ENCODE measurements around the gene RPL38.
A peak's percentile ranks its signal among the peaks of the same experiment; 100 is the strongest.

Gene RPL38

DNA sequence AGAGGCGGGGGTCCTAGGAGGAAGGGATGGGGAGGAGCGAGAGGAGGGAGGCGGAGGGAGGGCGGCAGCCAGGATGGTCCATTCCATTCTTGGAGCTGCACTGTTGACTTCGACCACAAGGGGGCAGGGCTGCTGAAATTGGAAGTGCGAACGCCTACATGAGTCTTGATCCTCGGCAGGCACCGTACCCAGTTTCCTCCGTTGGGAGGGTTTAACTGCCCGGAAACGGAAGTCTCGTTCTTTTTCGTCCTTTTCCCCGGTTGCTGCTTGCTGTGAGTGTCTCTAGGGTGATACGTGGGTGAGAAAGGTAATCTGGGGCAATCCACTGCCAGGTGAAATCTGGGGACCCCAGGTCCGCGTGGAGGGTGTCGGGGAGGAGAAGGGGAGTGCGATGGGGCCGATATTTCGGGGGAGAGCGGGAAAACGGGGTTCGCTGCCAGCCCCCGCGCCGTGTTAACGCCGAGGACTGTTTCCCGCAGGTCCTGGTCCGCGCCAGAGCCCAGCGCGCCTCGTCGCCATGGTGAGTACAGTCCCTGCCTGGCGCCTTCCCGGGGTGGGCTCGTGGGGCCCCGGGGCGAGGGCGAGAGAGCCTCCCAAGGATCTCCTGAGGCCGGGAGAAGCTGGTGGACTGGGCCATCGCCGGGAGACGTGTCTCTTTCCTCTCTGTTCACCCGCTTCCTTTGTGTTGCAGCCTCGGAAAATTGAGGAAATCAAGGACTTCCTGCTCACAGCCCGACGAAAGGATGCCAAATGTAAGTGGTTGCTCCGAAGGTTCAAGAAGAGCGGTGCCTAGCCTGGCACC, at the start of gene RPL38:
TSS of gene RPL38 (plus strand) at position 240 of the 802 bp plus-strand sequence. CDS start at position 518, 278 bp downstream.
- peak; percentile 98 for DNase-seq

DNA sequence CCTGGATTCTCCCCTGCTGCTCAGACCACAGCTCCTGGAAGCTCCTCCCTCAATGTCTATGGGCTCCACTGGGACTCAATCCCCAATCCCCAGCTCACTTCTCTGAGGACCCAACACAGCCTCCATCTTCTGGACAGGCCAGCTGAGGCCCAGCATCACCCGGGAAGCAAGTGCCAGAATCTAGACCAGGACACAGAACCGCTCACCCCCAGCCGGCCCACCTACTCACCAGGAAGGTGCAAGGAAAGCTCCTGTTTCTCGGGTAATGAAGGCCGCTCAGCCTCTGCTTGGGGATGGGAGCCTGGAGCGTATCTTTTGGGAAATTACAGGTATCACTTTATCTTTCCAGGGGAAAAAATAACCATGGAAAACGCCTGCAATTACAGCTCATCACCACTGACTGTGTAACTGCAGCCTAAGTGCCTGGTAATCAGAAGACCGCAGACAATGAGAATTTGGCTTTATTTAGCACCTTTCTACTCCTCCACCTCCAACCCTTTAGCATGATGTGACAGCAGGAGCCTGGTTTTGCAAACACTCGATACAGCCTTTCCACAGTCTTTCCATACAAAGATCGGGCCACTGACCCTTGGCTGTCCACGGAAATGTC, 49.6 kb upstream of the RPL38 start:
- DNase-seq, result no peak

DNA sequence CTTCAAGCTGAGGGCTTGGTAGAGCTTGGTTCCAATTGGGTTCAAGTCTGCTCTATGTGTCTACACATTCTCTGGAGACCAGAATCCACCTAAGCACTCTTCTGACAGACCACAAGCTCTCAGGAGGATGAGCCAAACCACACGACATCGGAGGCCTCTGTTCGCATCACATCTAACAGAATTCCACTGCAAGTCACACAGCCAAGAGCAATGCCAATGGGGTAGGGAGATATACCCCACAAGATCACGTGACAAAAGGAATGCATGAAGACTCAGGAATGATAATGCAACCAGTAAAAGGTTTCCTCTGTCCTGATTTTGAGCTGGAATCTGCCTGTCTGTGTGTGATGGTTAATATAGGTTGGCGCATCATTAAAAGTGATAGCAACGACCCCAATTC, 46.6 kb upstream of the RPL38 start:
- no peak for DNase-seq

DNA sequence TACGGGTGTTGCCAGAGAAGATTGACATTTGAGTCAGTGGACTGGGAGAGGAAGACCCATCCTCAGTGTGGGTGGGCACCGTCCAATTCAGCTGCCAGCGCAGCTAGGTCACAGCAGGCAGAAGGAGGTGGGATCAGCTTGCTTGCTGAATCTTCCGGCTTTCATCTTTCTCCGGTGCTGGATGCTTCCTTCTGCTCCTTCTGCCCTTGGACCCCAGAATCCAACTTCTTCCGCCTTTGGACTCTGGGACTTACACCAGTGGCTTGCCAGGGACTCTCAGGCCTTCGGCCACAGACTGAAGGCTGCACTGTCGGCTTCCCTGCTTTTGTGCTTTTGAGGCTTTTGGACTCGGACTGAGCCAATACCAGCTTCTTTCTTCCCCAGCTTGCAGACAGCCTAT, 46.1 kb upstream of the RPL38 start:
- DNase-seq, result no peak

DNA sequence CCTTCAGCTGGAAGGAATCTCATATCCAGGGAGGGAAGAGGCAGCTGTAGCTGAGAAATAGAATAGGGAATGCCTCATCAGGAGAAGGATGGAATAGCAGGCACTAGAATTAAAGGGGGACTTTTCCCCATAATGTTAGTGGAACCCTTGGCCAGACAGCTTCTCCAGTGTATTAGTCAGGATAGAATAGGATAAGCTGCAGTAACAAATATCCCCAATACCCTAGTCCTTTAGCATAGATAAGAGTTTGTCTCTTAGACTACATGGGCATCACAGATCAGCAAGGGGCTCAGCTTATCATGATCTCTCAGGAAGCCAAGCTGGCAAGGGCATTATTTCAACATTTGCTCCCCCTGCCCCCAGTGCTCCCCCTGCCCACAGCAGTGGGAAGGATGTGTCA, 44.7 kb upstream of the RPL38 start:
- no peak for DNase-seq

DNA sequence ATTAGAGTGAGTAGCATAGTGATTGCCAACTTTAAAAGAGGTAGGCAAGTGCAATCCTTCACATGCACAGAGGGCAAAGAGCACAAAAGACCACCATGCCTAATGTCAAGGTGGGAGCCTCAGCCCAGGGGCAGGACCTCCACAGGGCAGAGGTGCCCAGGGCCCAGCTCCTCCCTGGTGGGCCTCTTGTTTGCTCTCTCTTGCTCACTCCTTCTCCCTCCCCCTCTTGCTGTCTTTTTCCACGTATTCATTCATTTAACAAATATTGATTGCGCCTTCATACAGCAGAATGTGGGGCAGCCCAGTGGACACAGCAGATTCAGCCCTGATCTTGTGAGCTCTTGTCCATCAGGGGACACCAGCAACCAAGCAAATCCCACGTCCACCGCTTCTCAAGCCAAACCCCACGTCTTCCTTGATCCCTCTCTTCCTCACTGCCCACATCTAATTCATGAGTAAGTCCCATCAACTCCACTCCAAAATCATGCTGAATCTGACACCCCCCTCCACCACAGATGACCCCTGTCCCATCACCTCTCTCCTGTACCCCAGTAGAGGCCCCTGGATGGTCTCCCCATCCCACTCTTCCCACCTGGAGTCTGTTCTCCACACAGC, 44.1 kb upstream of the RPL38 start:
- DNase-seq, result no peak

DNA sequence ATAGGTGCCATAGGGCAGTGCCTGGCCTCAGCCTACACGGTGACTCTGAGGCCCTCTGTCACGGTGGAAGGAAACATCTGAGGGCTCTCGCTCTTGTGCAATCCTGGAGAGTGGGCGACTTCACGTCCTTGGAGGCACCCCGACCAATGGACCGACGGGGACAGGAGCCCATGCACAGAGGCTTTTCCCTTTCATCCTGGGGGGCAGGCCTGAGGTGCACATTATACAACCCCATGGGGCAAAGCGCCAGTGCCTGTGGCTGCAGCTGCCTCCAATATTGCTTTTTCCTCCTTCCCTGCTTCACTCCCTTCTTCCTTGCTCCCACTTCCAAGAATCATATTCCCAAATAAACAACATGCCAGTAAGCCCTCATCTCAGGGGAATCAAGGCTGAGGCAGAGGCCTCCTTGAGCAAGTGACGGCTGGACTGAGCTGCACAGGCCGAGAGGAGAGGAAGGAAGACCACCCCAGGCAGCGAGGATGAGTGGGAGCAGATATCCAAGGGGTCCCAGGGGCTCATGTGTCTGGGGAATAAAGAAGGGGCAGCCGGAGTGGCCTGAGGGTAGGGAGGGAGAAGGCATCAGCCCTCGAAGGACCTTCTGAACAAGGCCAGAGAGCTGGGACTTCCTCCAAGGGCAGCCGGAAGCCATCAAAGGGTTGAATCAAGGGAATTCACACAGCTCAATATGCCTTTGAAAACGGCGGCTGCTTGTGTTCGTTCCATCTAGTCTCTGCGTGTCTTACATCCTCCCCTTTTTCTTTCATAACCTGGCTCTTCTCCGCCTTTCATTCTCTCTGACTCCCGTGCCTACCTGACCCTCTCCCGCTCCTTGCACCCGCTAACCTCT, 42.6 kb upstream of the RPL38 start:
- no peak for DNase-seq

DNA sequence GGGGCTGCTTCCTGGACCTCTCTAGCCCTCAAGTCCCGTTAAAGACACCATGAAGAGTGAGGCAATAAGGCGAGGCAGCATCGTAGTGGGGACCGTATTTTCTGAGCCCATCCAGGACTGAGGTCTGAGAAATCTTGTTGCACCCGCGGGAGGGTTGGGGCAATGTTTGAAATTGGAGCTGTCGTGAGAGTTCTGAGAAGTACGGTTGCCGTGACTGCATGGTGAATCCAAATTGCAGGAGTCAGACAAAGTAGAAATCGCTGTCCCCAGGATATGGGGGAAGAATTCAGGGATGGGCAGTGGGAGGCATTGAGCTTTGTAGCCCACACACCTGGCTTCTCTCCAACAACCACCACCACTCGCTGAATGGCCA, 42.0 kb upstream of the RPL38 start:
- no peak for DNase-seq

DNA sequence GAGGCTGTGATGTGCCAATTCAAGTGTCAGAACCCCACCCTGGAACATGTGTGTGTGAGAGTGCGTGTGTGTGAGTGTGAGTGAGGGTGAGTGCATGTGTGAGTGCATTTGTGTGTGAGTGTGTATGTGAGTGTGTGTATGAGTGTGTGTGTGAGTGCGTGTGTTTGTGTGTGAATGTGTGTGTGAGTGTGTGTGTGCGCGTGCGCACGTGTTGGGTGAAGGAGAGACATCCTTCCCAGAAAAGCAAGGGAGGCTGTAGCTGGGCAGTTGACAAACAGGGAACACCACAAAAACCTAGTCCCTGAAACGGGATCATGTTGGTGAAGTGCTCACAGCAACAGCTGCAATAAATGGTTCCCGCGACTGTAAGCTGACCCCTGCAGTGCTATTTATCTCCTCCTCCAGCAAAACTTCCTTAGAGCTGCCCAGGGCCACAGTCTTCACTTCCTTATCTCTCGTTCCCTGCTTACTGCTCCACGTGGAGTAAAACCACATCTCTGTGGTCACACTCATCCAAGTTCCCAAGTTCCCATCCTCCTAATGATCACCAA, 40.1 kb upstream of the RPL38 start:
- peak; percentile 21 for DNase-seq

DNA sequence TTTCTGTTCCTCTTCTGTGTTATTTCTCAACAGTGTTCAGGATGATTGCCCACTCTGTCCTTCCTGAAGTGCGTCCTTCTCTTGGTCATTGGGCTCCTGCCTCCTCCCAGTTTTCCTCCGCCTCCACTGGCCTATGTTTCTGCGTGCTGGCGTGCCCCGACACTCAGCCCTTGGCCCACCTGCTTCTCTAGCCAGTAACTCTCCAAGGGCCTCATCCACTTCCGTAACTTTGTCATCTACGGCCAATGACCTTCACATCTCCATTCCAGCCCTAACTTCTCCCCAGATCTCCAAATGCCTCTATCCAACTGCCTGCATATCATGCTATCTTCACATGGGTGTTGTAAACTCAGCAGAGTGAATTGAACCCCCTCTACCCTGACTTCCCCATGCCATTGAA, 39.6 kb upstream of the RPL38 start:
- DNase-seq, result no peak

DNA sequence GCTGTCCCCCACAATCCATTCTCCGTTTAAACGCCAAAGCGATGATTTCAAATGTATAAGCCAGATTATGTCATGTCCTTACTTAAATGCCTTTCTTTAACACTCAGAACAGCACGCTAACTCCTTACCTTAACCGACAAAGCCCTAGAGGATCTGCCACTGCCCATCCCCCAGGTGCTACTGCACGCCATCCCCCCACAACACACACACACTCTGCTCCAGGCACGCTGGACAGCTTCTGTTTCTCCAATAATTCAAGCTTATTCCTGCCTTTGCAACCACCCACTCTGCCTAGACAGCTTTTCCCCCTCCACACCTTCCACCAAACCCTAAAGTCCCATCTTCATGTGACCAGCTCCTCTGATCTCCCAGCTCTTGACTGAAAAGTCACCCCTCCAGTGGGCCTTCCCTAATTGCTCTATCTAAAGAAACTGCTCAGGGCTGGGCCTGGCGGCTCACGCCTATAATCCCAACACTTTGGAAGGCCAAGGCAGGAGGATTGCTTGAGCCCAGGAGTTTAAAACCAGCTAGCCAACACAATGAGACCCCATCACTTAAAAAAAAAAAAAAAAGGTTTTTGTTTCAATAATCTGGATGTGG, 38.9 kb upstream of the RPL38 start:
- no peak for DNase-seq

DNA sequence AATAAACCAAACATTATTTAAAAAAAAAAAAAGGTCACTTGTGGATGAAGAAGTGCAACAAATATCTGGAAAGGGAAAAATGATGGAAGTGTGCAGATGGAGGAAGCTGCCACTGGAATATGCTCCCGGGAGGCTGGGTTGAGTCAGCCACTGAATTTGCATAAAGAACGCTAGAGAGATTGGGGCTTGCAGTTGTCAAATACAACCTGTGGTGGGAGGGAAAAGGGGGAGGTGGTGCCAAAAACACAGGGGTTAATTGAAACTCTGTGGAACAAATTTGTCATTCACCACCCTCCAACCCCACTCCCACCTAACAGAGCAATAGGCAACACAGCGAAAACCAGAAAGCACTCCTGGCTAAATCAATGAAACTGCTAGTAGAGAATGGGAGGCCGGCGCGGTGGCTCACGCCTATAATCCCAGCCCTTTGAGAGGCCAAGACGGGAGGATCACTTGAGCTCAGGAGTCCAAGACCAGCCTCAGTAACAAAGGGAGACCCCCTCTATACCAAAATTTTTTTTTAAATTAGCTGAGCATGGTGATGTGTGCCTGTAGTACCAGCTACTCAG, 37.6 kb upstream of the RPL38 start:
- no peak for DNase-seq

DNA sequence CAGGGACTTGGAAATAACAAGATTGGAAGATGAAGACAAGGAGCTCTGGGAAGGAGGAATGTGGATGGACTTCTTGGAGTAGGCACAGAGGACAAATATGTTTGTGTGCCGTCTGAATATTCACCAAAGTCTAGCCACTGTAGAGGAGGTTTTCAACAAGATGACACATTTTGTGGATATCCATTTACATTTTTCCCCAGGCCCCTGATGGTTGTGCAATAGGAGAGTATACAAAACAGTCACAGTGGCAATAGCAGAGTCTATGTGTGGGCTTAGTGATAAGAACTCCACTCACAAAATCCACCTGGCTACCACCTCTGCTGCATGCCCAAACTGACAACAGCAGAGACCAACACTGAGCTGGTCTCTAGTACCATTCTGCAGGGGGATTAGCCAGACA, 32.6 kb upstream of the RPL38 start:
- DNase-seq, result no peak

DNA sequence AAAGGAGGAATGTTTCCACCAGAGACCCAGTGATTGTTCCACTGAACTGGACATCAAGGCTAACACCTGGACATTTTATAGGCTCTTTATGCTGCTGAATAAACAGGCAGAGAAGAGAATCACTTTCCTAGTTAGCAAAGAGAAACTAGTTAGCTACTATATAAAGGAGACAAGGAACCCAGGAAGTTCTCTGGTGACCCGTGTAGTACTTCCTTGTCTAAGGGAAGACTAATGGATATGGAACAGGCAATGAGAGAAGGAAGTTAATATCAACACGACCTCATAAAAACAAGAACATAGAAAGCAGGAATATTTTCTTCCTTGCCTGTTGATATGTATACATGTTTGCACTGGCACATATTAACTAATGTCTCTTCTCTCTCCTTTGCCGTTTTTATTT, 30.8 kb upstream of the RPL38 start:
- DNase-seq, result no peak

DNA sequence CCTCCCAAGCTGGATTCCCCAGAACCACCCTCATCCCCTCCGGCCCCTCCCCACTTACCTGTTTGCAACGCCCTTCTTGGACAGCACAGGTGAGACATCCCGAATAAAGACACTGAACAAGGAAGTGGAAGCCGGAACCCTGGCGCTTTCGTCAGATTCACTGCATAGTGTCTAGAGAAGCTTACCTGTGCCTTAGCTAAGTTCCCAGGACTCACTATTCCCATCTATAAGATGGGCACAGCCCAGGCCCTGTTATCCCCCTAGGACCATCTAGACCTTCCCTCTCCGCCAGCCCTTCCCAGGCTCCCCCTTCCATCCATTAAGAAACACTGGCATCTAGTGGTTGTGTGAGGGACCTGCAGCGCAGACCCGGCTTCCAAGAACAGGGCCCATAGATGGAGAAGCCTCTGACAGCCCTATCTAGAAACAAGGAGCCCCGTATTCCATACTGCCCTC, 26.9 kb upstream of the RPL38 start:
- peak; percentile 61 for DNase-seq

DNA sequence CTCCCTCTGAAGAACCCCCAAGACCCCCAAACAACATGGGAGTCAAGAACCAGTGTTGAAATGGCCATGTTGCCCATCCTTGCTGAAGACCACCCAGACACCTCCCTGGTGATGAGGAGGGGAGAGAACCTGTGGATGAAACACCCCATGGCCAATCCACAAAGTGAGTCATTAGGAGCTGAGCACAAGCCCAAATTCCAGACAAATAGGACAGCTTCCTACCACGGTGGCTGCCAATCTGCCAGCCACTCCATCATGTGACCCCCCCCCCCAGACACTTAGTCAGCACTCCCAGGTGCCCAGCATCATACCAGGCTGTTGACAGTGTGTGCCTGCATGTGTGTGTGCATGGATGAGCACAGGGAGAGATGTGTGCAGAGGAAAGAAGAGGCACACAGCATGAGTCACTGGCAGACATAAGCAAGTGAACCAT, 26.4 kb upstream of the RPL38 start:
- DNase-seq, result no peak

DNA sequence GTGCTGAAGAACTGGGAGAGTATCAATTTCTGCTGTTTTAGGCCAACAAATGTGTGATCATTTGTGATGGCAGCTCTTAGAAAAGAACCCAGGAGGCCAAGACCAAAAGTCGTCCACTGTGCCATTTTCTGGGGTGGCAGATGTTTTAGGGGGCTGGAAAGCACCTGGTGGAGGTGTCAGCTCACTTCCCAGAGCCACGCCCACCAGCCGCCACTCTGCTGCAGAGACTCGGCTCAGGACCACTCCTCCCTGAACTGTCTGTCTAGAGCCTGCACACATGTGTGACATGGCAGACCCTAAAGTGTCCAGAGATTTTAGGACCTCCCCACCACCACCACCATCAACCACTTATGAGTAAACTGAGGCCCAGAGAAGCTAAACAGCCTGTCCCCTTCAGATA, 23.9 kb upstream of the RPL38 start:
- DNase-seq, result no peak

DNA sequence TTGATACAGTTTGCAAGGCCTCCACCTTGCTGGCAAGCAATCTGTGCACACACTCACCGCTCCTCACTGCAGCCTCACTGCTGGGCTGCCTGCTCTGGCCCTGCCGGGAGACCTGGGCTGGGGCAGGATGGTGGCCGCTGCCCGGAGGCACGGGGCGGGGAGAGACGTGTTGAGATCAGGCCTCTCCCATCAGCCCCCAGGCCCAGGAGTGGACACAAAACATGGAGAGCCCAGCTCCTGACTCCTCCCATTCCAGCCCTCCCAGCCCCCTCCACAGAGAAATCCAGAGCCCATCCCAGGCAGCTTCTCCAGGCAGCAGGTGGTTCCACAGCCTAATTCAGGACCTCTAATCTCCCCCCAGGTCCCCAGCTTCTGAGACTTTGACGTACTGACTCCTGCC, 23.1 kb upstream of the RPL38 start:
- DNase-seq, result no peak

DNA sequence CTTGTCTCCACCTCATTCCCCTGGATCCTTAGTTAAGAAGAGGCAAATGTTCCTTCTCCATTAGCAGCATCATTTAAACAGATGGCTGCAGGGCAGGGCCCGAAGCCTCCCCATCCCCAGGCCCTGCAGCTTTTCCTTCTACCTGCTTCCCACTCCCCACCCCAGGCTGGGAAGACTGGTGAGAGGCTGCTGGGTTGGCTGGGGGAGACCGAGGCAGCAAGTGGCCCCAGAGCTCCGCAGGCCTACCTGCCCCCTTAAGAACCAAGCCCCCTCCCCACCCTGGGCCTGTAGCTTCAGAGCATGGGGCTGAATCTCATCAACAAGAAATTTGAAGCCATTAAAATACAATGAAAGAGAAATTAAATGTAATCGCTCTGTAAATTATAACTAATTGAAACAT, 22.1 kb upstream of the RPL38 start:
- DNase-seq, result no peak

DNA sequence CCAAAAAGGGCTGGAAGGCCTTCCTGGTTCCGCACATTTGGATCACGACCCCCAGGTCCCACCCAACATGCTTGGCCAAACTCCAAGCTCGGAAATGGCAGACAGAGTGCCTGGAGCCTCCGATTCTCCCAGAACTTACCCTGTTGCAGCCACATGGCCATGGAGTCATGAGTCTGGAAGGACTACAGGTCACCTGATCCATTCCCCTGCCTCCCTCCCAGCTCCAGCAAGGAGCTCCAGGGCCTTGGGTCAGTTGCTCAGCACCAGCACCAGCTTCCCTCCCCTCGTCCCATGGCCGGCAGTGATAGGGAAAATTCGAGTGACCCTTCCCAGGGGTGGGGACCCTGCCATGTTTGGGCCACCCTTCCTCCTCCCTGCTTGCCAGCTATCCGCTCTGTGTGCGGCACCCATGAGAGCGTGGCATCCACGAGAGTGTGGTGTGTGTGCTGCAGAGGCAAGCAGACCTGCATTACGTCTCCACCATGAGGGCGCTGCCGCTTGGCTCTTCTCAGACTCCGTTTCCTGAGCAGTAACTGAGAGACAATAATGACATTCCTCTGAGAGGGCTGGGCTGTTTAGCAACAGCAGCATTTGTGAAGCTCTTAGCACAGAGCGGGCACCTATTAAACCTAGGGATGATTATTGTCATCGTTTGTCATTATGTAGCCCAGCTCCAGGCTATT, 21.3 kb upstream of the RPL38 start:
- no peak for DNase-seq

DNA sequence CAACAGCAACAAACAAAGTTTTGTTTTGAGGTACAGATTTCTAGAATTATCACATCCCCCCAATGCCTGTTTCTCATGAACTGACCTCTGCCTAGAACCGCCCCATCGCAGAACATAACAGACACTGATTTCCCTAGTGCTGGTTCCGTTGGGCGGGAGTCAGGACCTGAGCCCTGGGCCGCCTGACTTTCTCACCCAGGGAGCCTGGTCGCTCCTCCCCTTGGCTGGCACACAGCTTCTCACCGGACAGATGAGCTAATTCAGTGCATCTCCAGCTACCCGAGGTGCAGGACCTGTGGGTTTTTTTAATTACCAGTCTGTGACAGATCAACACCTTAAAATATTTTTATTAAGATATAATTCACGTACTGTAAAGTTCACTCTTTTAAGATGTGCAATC, 20.1 kb upstream of the RPL38 start:
- no peak for DNase-seq

Measured in hematopoietic multipotent progenitor cell treated with erythropoietin and hydrocortisone succinate and interleukin-3 and kit ligand, for 8 days (in vitro differentiated cells).